HCT116 (cell line): ENCODE results near the gene CPS1.

Experiments
- CTCF ChIP-seq, 3 experiments: fragments of 200-600 bp in 1 of 3; sonication (generic) in 1 of 3; IDR thresholded peaks in 2 of 3; conservative IDR thresholded peaks in 1 of 3; 2 replicates each; pipeline ENCODE4 v1.5.1; 2012 to 2017; ENCODE audit warnings: low read depth in 2 of 3, low read length in 2 of 3, antibody characterized with exemption in 1 of 3, borderline replicate concordance in 1 of 3, control low read depth in 1 of 3, mild to moderate bottlenecking in 1 of 3, mixed read lengths in 1 of 3, mixed run types in 1 of 3, moderate library complexity in 1 of 3; ENCODE audit not compliant: insufficient read depth in 1 of 3
- EZH2 ChIP-seq: fragments of 200-600 bp; sonication (generic); IDR thresholded peaks from 2 replicates; pipeline ENCODE4 v1.6.1; 2017; ENCODE audit warnings: antibody characterized with exemption, mixed run types
- POLR2A ChIP-seq: IDR thresholded peaks from 2 replicates; pipeline ENCODE4 v1.7.0; 2011; ENCODE audit warnings: borderline replicate concordance; ENCODE audit not compliant: insufficient read depth, insufficient read length; ENCODE audit errors: extremely low read depth
- POLR2AphosphoS5 ChIP-seq: IDR thresholded peaks from 2 replicates; pipeline ENCODE4 v1.6.1; 2011; ENCODE audit warnings: mild to moderate bottlenecking, low read depth, low read length, moderate library complexity
- RAD21 ChIP-seq: IDR thresholded peaks from 2 replicates; pipeline ENCODE4 v1.6.1; 2012; ENCODE audit warnings: low read depth, mild to moderate bottlenecking
- SP1 ChIP-seq: IDR thresholded peaks from 2 replicates; pipeline ENCODE4 v1.6.1; 2012; ENCODE audit warnings: low read depth
- SRF ChIP-seq: IDR thresholded peaks from 2 replicates; pipeline ENCODE4 v1.6.1; 2012; ENCODE audit warnings: low read depth
- TCF7L2 ChIP-seq: IDR thresholded peaks from 2 replicates; pipeline ENCODE4 v1.7.0; 2011; ENCODE audit warnings: borderline replicate concordance, inconsistent platforms; ENCODE audit not compliant: insufficient read depth, insufficient read length; ENCODE audit errors: extremely low read depth
- YY1 ChIP-seq: IDR thresholded peaks from 2 replicates; pipeline ENCODE4 v1.6.1; 2011; ENCODE audit warnings: low read length, low read depth, moderate library complexity, mild to moderate bottlenecking; ENCODE audit not compliant: insufficient replicate concordance; ENCODE audit errors: extremely low read depth

- no peak for TF ChIP-seq YY1
- TF ChIP-seq SP1 = no peak
- TF ChIP-seq TCF7L2 = no peak
- TF ChIP-seq CTCF (IDR thresholded peaks at IDR 0.05 in 2 of 3, conservative IDR thresholded peaks at IDR 0.05 in 1 of 3; ENCODE audit: borderline replicate concordance in 1 of 3, insufficient read depth in 1 of 3, low read depth in 2 of 3, low read length in 2 of 3) = no peak
- no peak for TF ChIP-seq SRF
- no peak for TF ChIP-seq POLR2AphosphoS5
- no peak for TF ChIP-seq POLR2A
- TF ChIP-seq EZH2 = no peak
- no peak for TF ChIP-seq RAD21
Measured at GRCh38 chr2:210620456-210620855, 64.1 kb downstream of the CPS1 start.
